Heart right ventricle (tissue), 16 donors: ENCODE results near the gene OTUD7B. TPM values are rescaled to one million over a fixed set of nuclear protein-coding genes. Genes with fewer than 3 reads are reported as not detected.

Source experiments
- ATAC-seq, 8 donors: fragments of 200-7000 bp; cut with Tn5 transposase; one replicate each; pipeline ENCODE4 v1.9.1; 2020; ENCODE audit warnings: mild to moderate bottlenecking in 8 of 8, moderate library complexity in 8 of 8, moderate number of reproducible peaks in 1 of 8
- DNase-seq, 2 donors: peaks; one replicate each; pipeline ENCODE4 v3.0.0-alpha.2; 2020
- H3K27ac ChIP-seq, 10 donors: fragments of 200-600 bp; sonication (generic) in 2 of 10; one replicate each; pipeline versions ENCODE4 v1.5.0 to v1.8.0; 2020 to 2022; ENCODE audit warnings: mild to moderate bottlenecking in 3 of 10
- H3K27me3 ChIP-seq, 7 donors: fragments of 200-600 bp; one replicate each; pipeline ENCODE4 v1.8.0; 2021 to 2022; ENCODE audit warnings: mild to moderate bottlenecking in 2 of 7
- H3K36me3 ChIP-seq, 9 donors: fragments of 200-600 bp; sonication (generic) in 1 of 9; one replicate each; pipeline versions ENCODE4 v1.5.0 to v1.8.0; 2020 to 2022; ENCODE audit warnings: mild to moderate bottlenecking in 2 of 9
- H3K4me1 ChIP-seq, 9 donors: fragments of 200-600 bp; sonication (generic) in 1 of 9; one replicate each; pipeline versions ENCODE4 v1.5.0 to v1.8.0; 2020 to 2022; ENCODE audit warnings: mild to moderate bottlenecking in 4 of 9
- H3K4me3 ChIP-seq, 10 donors: fragments of 200-600 bp; sonication (generic) in 2 of 10; one replicate each; pipeline versions ENCODE4 v1.5.0 to v1.8.0; 2020 to 2022; ENCODE audit warnings: mild to moderate bottlenecking in 7 of 10, moderate library complexity in 2 of 10
- H3K9me3 ChIP-seq, 11 donors: fragments of 200-600 bp in 10 of 11; sonication (generic) in 2 of 11; one replicate each; pipeline versions ENCODE4 v1.5.0 to v1.8.0; 2013 to 2022; ENCODE audit warnings: mild to moderate bottlenecking in 2 of 11, control low read depth in 1 of 11, moderate library complexity in 1 of 11
- CTCF ChIP-seq, 9 donors: fragments of 200-600 bp; sonication (generic) in 2 of 9; IDR thresholded peaks; one replicate each; pipeline versions ENCODE4 v1.5.0 to v1.8.0; 2021 to 2022; ENCODE audit warnings: antibody characterized with exemption in 9 of 9, mild to moderate bottlenecking in 5 of 9, moderate library complexity in 1 of 9
- WGBS, 2 donors: extraction: QIAGEN DNeasy Blood & Tissue Kit; methylation state at CpG; one replicate each; pipeline ENCODE4 v1.1.7; 2013; ENCODE audit warnings: inconsistent platforms in 1 of 2; 5-methylcytosine and 5-hydroxymethylcytosine counted together
- intact Hi-C, 10 donors: fragments of 100-400 bp; cut with DNase I; formaldehyde crosslinking; loops; one replicate each; pipeline versions ENCODE4 v1.11.1 to v1.14.2; 2022
- polyA plus RNA-seq, 2 donors: library from polyadenylated mRNA; stranded (reverse); fragments of 200-250 nt; gene quantifications; one replicate each; pipeline ENCODE4 v1.2.3, GENCODE V29; 2013
- total RNA-seq, 10 donors: library from RNA; stranded (reverse); fragmentation: NEBNext Ultra II Directional in 3 of 10; extraction: Animal tissue kit (Norgen Biotek cat#: 25700) in 3 of 10; gene quantifications; one replicate each; pipeline versions ENCODE4 v1.2.1 to v1.2.4, GENCODE V29; 2021 to 2023
- donor health status: Arrhythmogenic right ventricular cardiomyopathy.
- donor health status: ischemic (EF 13 %, LVEDD 7.1; RV severe dilation, severe dysfunction).
- donor health status: healthy with polysubstance abuse.
- donor health status: DM: no; HTN: yes; CAD: no.
- donor health status: DM: no; HTN: no; CAD: no.
- donor health status: ischemic (EF 25% LVEDD 6.9; RV normal size, moderate dysfunction).
- donor health status: ischemic (EF 25% LVEDD 5.7; RV mildly dilated, moderate dysfunction).
- donor health status: healthy.
- donor health status: DM: yes; HTN: yes; CAD: no.
- donor health status: Ischemic cardiomyopathy.
- donor health status: ischemic (EF 35%, LVEDD 5.7; RV mildly dilated, moderate dysfunction).
- donor health status: nonischemic (EF 11% LVEDD 7.7; RV severe dilation, severe dysfunction).
- donor health status: DM: yes; HTN: yes; CAD: no.
- donor health status: PGD.
- donor health status: ischemic (EF 29% LVEDD 5.4; RV normal size, mild dysfunction).
- donor health status: nonischemic (EF 23%, LVEDD 6.1; RV moderate dilation, normal function).

Gene OTUD7B
- total and polyA plus RNA-seq, 12 donors = 3.1 to 34.4 (median 28.1) TPM

GRCh38 chr1:150028322-150028721, 17.8 kb upstream of the OTUD7B start:
- no peak overlapping the region for H3K4me3 ChIP-seq
- no peaks in the 10 kb centered on the region for H3K36me3 ChIP-seq
- peaks cover 0 to 66% (median 0%) of the 10 kb centered on the region in 7 donors for H3K27me3 ChIP-seq
- no peaks in the 10 kb centered on the region for H3K4me1 ChIP-seq
- ATAC-seq (no peak), DNase-seq (no peak)
- intact Hi-C loops = no loop called here
- H3K9me3 ChIP-seq = no peaks in the 10 kb centered on the region
- no peak overlapping the region for H3K27ac ChIP-seq
- WGBS, 2 donors = 93 to 100% methylated on average over 1 of the region's 1 CpG
- no peak for TF ChIP-seq CTCF (IDR thresholded peaks at IDR 0.05)

GRCh38 chr1:150024156-150024555, 13.6 kb upstream of the OTUD7B start:
- no peak overlapping the region for H3K27ac ChIP-seq
- TF ChIP-seq CTCF (IDR thresholded peaks at IDR 0.05) = no peak
- no peaks in the 10 kb centered on the region for H3K9me3 ChIP-seq
- WGBS, 2 donors = 89 to 92% methylated on average over 2 of the region's 2 CpGs
- ATAC-seq = no peak
- no peak for DNase-seq
- peaks cover 0 to 84% (median 0%) of the 10 kb centered on the region in 7 donors for H3K27me3 ChIP-seq
- intact Hi-C loops = no loop called here
- no peak overlapping the region for H3K4me3 ChIP-seq
- H3K36me3 ChIP-seq = no peaks in the 10 kb centered on the region
- H3K4me1 ChIP-seq = peaks cover 0 to 9% (median 0%) of the 10 kb centered on the region in 9 donors

DNA sequence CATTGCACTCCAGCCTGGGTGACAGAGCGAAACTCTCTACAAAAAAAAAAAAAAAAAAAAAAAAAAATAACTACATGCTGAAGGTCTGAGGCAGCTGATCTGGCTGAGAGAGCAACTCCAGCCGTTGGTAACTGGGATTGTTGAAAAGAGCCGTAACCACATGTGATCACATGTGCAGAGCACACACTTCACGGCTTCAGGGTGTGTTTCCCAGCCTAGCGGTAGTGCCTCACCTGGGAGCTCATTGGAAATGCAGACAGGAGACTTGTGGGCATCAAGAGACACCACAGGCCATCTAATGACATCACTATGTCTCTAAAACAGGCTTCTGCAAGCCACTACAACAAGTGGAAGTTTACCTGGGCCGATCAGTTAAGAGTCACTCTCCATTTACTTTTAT, 11.8 kb upstream of the OTUD7B start:
- DNase-seq (no peak), ATAC-seq (no peak)
- no peak overlapping the region for H3K27ac ChIP-seq
- H3K27me3 ChIP-seq = peaks cover 0 to 89% (median 0%) of the 10 kb centered on the region in 7 donors
- TF ChIP-seq CTCF (IDR thresholded peaks at IDR 0.05) = no peak
- no peak overlapping the region for H3K4me3 ChIP-seq
- intact Hi-C loops = no loop called here
- 80 to 81% methylated on average over 6 of the region's 6 CpGs for WGBS, 2 donors
- peaks cover 0 to 9% (median 0%) of the 10 kb centered on the region in 9 donors for H3K4me1 ChIP-seq
- no peaks in the 10 kb centered on the region for H3K36me3 ChIP-seq
- H3K9me3 ChIP-seq = no peaks in the 10 kb centered on the region

DNA sequence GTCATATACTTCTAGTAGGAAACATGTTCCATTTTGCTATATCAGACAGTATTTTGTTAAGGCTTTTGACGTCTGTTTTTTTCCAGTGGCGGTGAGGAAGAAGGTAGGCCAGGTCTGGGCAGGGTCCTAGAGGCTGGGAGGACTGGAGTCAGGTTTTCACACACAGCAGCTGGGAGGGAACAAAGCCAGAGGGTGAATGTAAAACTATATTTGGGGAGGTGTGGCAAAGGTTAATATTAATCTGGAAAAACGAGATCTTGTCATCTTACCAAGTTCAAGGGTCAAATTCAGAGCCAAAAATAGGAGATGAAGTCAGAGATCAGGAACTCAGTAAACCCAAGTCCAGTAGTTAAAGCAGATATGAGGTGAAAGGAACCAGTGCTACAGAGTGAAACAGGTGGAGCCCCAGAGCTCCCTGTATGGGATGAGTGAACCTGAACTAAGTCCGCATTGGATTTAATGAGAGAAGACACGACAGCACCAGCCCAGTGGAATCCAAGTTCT, 10.7 kb upstream of the OTUD7B start:
- DNase-seq = no peak
- 61 to 65% methylated on average over 5 of the region's 5 CpGs for WGBS, 2 donors
- Histone ChIP-seq H3K9me3 (no peaks in the 10 kb centered on the region), H3K4me3 (no peak overlapping the region), H3K36me3 (no peaks in the 10 kb centered on the region), H3K4me1 (peaks cover 0 to 9% (median 0%) of the 10 kb centered on the region in 9 donors), H3K27me3 (peaks cover 0 to 89% (median 0%) of the 10 kb centered on the region in 7 donors), H3K27ac (no peak overlapping the region)
- no peak for ATAC-seq
- intact Hi-C loops = no loop called here
- TF ChIP-seq CTCF (IDR thresholded peaks at IDR 0.05) = no peak
